GM18505 (cell line): ENCODE data around the gene ZAP70.
"Not testable (repeated sequence)": the region's sequence is repeated elsewhere in the genome, so short reads cannot be mapped to it uniquely, and the experiment has no call there.

Source experiments
- ATAC-seq: cut with Tn5 transposase; IDR thresholded peaks from one replicate; pipeline ENCODE4 v1.9.1; 2021; ENCODE audit not compliant: unreplicated experiment
- POLR2A ChIP-seq: IDR thresholded peaks from 4 replicates; pipeline ENCODE4 v1.6.1; 2011; ENCODE audit warnings: borderline replicate concordance; ENCODE audit not compliant: insufficient read depth, insufficient read length; ENCODE audit errors: extremely low read depth

The ZAP70 gene

DNA sequence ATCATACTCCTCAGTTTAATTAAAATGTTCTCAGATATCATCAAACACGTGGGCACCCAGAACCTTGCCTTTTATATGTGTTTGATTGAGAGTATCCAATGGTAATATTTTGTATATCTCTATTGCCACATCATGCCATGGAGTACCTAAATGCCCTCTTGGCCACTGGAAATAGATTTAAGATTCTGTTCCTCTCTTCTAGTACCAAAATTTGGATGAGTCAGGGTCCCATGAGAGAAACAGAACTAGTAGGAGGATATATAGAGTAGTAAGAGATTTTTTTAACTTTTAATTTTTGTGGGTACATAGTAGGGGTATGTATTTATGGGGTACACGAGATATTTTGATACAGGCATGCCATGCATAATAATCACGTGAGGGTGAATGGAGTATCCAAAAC is 9.6 kb upstream of the ZAP70 start:
- TF ChIP-seq POLR2A = no peak

DNA sequence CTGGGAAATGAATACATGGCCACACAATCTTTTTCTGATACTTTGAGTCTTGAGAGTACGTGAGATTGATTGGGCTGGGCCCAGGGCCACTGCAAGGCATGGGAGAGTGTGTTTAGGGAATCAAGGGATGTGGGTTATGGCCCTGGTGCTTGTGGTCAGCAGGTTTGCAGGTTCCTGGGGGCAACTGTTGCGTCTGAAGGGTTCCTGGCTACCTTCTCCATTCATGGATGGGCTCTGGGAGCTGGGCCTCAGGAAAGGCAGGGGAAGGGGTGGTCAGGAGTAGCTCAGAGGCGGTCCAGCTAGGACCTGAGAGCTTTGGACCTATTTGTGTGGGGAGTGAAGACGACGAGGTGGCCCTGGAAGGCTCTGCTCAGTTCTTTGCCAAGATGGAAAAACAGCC is 8.4 kb upstream of the ZAP70 start:
- ATAC-seq = no peak

More for the DNA sequence above, 9.6 kb upstream of the ZAP70 start:
- ATAC-seq = no peak

DNA sequence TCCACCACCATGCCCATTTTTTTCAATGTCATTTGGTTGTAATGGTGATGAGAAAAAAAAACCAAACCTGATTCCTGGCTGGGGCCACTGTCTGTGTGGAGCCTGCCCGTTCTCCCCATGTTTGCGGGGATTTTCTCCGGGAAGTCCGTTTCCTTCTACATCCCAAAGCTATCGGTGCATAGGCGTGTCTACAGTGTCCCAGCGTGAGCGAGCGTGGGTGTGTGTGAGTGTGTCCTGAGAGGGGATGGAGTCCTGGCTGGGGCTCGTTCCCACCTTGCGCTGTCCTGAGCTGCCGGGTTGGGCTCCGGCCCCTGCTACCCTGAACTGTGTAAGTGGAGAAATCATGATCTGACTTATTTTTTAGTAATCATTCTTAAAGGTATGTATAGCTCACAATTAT is 7.3 kb upstream of the ZAP70 start:
- ATAC-seq = no peak
- TF ChIP-seq POLR2A = no peak

More for the DNA sequence above, 8.4 kb upstream of the ZAP70 start:
- TF ChIP-seq POLR2A = no peak

DNA sequence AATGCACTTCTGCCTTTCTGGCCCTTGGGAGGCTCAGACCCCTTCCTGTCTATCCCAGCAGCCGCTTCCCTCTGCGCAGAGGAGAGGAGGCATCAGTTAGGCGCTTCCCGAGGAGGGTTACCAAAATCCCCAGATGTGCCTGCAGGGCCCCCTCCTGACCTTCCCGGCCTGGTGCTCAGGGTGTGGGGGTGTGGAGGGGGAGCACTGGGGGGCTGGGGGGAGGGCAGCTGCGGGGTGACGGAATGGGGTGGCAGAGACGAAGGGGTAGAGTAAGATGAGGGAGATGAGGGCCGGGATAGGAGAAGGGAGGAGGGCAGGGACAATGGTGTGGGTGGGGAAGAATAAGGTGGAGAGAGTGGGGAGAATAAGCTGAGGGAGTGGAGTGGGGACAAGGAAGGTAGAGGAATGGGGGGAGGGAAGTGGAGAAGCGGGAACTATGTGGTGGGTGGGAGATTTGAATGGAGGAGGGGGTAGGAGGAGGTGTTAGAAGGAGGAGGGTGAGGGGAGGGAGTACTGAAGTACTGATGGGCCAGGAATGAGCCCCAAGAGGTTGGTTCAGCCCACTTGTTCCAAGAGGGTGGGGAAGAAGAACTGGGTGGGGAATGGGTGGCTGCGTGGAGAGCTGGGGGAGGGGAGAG is 6.5 kb upstream of the ZAP70 start:
- no peak for ATAC-seq
- TF ChIP-seq POLR2A = no peak

DNA sequence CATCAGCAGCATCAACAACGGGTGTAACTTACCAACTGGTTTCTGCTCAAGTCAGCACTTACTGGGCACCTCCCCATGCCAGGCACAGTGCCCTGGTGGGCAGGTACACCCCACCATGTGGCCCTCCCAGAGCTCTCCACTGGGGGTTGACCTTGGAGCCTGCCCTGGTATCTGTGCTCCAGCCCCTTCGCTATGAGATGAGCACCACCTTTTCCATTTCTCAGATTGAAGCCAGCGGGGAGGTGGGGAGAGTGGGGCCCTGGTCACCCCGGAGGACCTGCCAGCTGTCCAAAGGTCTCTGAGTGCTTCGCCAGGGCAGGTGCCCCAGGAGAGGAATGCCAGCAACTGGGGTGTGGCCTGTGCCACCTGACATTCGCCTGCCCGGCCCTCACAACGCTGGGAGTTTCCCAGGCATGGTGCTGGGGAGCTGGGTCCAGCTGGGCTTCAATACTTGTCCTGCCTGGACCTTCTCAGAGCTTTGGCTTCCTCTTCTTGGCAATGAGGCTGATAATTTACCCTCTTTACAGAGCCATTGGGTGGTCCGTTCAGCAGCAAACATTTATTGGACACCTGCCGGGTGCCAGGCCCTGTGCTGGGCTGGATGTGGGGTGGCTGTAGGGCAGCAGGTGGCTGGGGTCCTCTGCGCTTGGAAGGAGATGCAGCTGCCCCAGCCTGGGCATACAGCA is 5.9 kb upstream of the ZAP70 start:
- TF ChIP-seq POLR2A = no peak
- ATAC-seq = no peak

DNA sequence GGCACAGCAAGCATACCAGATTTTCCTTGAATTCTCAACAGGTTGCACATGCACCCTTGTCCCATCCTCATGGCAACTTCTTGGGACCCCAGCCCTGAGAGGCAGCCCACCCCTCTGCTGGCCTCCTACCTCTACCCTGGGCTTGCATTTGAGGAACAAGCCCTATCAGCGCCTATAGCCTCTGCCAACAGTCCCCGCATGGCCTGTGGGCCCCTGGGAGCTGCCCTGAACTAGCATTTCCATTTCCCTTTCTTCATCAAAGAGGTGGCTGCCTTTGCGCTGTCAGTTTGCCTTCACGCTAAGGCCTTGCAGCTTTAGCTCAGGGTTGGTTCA is 5.4 kb upstream of the ZAP70 start:
- TF ChIP-seq POLR2A = no peak

DNA sequence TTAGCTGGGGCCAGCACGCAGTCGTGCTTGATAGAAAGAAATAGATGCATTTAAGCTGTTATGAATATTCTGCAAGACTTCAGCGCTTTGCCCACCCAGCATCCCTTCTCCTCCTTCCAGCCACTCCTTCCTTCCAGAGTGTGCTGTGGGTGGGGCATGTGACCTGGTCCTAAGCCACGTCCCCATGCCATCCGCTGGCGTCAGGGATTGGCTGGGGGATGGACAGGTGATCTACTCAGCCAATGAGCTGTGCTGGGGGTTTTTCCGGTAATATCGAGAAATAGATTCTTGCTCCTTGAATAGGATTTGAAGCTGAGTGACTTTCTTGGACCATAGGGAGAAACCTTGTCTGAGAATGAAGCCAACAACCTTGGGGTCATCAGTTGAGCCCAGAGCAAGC is 4.8 kb upstream of the ZAP70 start:
- no peak for ATAC-seq
- TF ChIP-seq POLR2A = no peak

More for the DNA sequence above, 5.4 kb upstream of the ZAP70 start:
- ATAC-seq = no peak

DNA sequence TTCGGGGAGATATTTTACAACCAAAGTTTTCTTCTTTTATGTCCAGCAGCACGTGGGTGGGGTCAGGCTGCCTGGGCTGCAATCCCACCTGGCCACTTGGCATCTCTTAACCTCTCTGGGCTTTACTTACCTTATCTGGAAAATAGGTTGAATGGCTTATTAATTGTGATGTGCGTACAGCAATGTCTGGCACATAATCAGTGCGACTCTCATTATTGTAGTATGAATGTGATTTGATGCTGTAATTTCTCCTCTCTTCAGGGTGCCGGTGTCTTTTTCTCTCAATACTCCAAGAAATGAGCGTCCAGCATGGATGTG is 2.0 kb upstream of the ZAP70 start:
- no peak for TF ChIP-seq POLR2A

DNA sequence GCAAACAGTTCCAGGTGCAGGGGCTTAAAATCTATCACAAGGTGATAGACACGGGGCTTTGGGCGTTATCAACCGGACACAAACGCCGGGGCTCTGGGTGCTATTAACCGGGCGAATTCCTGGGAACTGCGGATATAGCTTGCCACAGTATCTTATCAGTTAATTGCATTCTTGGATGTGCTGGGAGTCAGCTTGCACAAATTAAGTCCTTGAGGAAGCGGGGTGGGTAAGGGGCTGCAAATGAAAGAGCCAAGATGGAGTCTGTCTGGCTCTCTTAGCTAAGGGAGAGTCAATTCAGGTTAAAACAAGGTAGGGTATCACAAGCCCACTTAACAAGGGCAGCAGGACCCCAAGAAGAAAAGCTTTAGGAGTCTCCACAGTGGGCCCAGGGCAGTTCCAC is 1.2 kb upstream of the ZAP70 start:
- not testable (repeated sequence) for ATAC-seq

More for the DNA sequence above, 2.0 kb upstream of the ZAP70 start:
- no peak for ATAC-seq

DNA sequence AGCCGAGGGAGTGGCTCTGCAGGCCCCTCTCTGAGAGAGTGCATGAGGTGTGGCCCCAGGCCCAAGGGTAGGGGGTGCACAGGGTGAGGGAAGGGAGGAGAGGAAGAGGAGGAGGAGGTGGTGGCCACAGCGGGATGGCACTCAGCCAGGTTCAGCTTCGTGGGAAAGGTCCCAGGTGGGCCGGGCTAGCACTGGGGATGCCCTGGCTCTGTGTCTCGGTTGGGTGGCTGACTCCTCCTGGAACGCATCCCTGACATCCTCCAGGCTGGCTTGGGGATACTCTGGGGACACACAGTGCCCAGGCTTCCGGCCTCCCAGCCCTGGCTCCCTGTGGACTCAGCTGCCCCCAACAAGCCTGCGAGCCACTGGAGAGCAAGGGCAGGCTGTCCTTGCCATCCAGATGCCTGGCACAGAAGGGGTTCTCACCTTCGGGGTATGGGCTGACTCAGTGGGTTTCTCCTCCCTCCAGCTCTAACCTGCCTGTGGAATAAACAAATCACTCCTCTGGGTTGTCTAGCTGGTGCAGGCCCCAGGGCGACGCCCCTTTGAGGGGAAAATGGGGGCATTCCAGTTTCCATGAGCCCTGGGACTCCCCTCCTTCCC is 582 bp upstream of the ZAP70 start:
- TF ChIP-seq POLR2A = no peak
- ATAC-seq = no peak

DNA sequence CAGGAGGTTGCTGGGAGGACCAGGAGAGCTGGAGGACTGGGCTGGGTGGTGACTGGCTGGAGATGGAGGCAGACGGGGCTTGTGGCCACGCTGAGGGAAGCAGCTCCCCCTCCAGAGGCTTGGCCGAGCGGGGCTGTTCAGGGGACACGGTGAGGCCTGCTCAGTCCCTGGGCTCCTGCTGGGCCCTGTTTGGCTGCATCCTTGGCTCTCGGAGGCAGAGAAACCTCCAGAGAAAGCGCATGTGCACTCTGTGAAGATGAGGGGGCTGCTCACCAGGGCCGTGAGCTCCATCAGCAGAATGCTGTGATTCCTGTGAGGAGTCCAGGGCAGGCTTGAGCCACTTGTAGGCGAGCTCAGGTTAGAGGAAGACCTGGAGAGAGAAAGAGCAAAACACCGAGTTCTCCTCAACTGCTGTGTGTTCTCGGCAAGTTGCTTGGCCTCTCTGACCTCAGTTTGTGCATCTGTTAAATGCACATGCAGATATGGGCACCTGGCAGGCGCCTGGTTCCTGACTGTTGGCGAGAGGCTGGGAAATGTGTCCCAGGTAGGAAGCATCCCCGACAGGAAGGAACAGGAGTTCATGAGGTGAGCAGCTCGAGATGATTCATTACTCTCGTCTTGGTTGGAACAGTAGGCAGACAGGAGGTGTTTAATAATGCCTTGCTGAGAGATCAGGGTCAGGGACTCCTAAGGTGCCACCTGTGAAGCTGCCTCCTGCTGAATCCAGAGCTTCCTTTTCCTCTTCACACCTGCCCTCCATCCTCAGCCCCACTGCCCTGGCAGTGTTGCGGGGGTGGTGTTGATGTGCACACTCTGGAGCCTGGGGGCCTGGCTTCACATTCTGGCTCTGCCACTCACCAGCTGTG is 941 bp downstream of the ZAP70 start:
- ATAC-seq = no peak

DNA sequence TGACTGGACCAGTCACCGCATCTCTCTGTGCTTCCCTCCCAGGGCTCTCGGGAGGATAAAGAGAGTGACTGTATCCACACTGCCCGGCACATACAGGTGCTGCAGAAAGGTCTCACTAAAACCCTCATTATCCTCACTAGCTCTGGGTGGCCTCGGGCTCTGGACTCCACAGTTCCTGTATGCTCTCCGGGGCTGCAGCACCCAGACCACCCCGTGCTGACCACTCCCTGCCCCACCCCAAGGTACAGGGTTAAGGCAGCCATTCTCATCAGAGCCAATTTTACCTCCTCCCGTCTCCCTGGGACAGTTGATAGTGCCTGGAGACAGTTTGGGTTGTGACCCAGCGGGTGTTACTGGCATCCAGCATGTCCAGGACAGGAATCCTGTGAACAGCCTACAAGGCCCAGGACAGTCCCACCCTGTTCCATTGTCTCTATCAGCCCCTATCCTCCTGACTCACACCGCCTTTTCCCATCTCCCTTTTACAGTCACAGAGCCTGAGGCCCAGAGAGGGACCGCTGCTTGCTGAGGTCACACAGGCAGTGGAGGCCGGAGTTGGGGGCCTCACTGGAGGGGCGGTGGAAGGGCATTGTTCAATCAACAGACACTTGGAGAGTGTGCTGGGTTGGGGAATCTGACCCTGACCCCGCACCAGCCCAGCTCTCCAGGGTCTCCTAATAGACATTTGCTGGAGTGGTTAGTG is 1.7 kb downstream of the ZAP70 start:
- TF ChIP-seq POLR2A = no peak
- ATAC-seq = no peak

More for the DNA sequence above, 941 bp downstream of the ZAP70 start:
- TF ChIP-seq POLR2A = no peak
